Upper lobe of left lung (tissue), 4 donors: ENCODE measurements around the gene EYA3.

Experiments used
- EP300 ChIP-seq, 4 donors: sonication (generic); formaldehyde crosslinking; IDR thresholded peaks; one replicate each; pipeline ENCODE4 v1.5.1; 2017; ENCODE audit warnings: antibody characterized with exemption in 4 of 4, control low read depth in 2 of 4
- POLR2A ChIP-seq, 4 donors: fragments of 450-650 bp; IDR thresholded peaks; one replicate each; pipeline ENCODE4 v1.5.1; 2016 to 2017; ENCODE audit warnings: antibody characterized with exemption in 4 of 4, mild to moderate bottlenecking in 2 of 4
- POLR2AphosphoS5 ChIP-seq, 2 donors: sonication (generic); formaldehyde crosslinking; IDR thresholded peaks; one replicate each; pipeline ENCODE4 v1.5.1; 2017; ENCODE audit warnings: antibody characterized with exemption in 2 of 2
- TF ChIP-seq, protein P1 (sequence below), 6 experiments: fragments of 450-650 bp in 4 of 6; fragments of 200-600 bp in 2 of 6; sonication (generic) in 2 of 6; IDR thresholded peaks; one replicate each; pipeline ENCODE4 v1.5.1; 2016 to 2019; ENCODE audit warnings: antibody characterized with exemption in 6 of 6

GRCh38 chr1:27945020-27945419 is 143.4 kb downstream of the EYA3 start:
- TF ChIP-seq, protein P1, sequence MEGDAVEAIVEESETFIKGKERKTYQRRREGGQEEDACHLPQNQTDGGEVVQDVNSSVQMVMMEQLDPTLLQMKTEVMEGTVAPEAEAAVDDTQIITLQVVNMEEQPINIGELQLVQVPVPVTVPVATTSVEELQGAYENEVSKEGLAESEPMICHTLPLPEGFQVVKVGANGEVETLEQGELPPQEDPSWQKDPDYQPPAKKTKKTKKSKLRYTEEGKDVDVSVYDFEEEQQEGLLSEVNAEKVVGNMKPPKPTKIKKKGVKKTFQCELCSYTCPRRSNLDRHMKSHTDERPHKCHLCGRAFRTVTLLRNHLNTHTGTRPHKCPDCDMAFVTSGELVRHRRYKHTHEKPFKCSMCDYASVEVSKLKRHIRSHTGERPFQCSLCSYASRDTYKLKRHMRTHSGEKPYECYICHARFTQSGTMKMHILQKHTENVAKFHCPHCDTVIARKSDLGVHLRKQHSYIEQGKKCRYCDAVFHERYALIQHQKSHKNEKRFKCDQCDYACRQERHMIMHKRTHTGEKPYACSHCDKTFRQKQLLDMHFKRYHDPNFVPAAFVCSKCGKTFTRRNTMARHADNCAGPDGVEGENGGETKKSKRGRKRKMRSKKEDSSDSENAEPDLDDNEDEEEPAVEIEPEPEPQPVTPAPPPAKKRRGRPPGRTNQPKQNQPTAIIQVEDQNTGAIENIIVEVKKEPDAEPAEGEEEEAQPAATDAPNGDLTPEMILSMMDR (IDR thresholded peaks at IDR 0.05) = no peak
- TF ChIP-seq POLR2A (IDR thresholded peaks at IDR 0.05) (no peak), EP300 (IDR thresholded peaks at IDR 0.05) (no peak), POLR2AphosphoS5 (IDR thresholded peaks at IDR 0.05) (no peak)
